CD14-positive monocyte (primary cell): Measurements from ENCODE around the gene PARVB. TPM values are rescaled to one million over a fixed set of nuclear protein-coding genes. Genes with fewer than 3 reads are reported as not detected.

ENCODE experiments used
- DNase-seq, 3 donors: peaks; one replicate each; pipeline ENCODE4 v3.0.0-alpha.2; 2011 to 2022
- H2AFZ ChIP-seq: 2 replicates; pipeline ENCODE4 v1.6.0; 2012; ENCODE audit warnings: mild to moderate bottlenecking, low read depth, low read length, inconsistent platforms; ENCODE audit not compliant: insufficient read depth, poor library complexity, severe bottlenecking
- H3K27ac ChIP-seq, 2 donors: 1 replicate in 1 of 2; 2 replicates in 1 of 2; pipeline ENCODE4 v1.5.1; 2012 to 2013; ENCODE audit warnings: low read length in 2 of 2, control low read depth in 1 of 2, inconsistent platforms in 1 of 2, low read depth in 1 of 2, mild to moderate bottlenecking in 1 of 2
- H3K27me3 ChIP-seq, 2 donors: one replicate each; pipeline versions ENCODE4 v1.6.0 to v1.6.1; 2011 to 2013; ENCODE audit warnings: low read length in 2 of 2; ENCODE audit not compliant: control insufficient read depth in 2 of 2, insufficient read depth in 2 of 2
- H3K36me3 ChIP-seq, 2 donors: replicated peaks in 1 of 2; 1 replicate in 1 of 2; 2 replicates in 1 of 2; pipeline versions ENCODE4 v1.5.1 to v1.6.1; 2012 to 2013; ENCODE audit warnings: low read length in 2 of 2, control low read depth in 1 of 2, inconsistent platforms in 1 of 2, mild to moderate bottlenecking in 1 of 2; ENCODE audit not compliant: insufficient read depth in 2 of 2, control insufficient read depth in 1 of 2
- H3K4me1 ChIP-seq, 2 donors: 1 replicate in 1 of 2; 2 replicates in 1 of 2; pipeline versions ENCODE4 v1.5.1 to v1.6.1; 2012 to 2013; ENCODE audit warnings: low read length in 2 of 2, control low read depth in 1 of 2, inconsistent platforms in 1 of 2, mild to moderate bottlenecking in 1 of 2, moderate library complexity in 1 of 2; ENCODE audit not compliant: insufficient read depth in 2 of 2, control insufficient read depth in 1 of 2
- H3K4me2 ChIP-seq: replicated peaks from 2 replicates; pipeline ENCODE3; 2012; ENCODE audit warnings: low read length, moderate library complexity, mild to moderate bottlenecking; ENCODE audit not compliant: poor library complexity, severe bottlenecking; ENCODE audit errors: extremely low read depth
- H3K4me3 ChIP-seq, 3 experiments: fragments of 200-600 bp in 1 of 3; sonication (generic) in 1 of 3; replicated peaks in 1 of 3; 1 replicate in 2 of 3; 2 replicates in 1 of 3; pipeline ENCODE4 v1.5.1; 2011 to 2013; ENCODE audit warnings: low read length in 3 of 3, mild to moderate bottlenecking in 3 of 3, control low read depth in 2 of 3, low read depth in 2 of 3, inconsistent platforms in 1 of 3, moderate library complexity in 1 of 3
- H3K79me2 ChIP-seq: 2 replicates; pipeline ENCODE4 v1.6.0; 2012; ENCODE audit warnings: mild to moderate bottlenecking, control low read depth, inconsistent platforms, low read length, moderate library complexity; ENCODE audit not compliant: insufficient read depth
- H3K9ac ChIP-seq: 2 replicates; pipeline ENCODE4 v1.6.0; 2017; ENCODE audit warnings: low read length, mild to moderate bottlenecking; ENCODE audit not compliant: insufficient read depth, poor library complexity, severe bottlenecking
- H3K9me3 ChIP-seq, 2 donors: replicated peaks in 1 of 2; 1 replicate in 1 of 2; 2 replicates in 1 of 2; pipeline versions ENCODE4 v1.5.1 to v1.6.1; 2012 to 2013; ENCODE audit warnings: low read length in 2 of 2, control low read depth in 1 of 2; ENCODE audit not compliant: control insufficient read depth in 1 of 2, insufficient read depth in 1 of 2
- H4K20me1 ChIP-seq: 2 replicates; pipeline ENCODE4 v1.6.0; 2012; ENCODE audit warnings: mild to moderate bottlenecking, low read length, control low read depth, moderate library complexity; ENCODE audit not compliant: insufficient read depth
- H3K27ac Mint-ChIP-seq, 7 donors: one replicate each; pipeline ENCODE4 v1.8.0; 2020; ENCODE audit warnings: mild to moderate bottlenecking in 7 of 7, mixed read lengths in 7 of 7, moderate library complexity in 6 of 7, inconsistent platforms in 2 of 7
- H3K27me3 Mint-ChIP-seq, 3 donors: one replicate each; pipeline ENCODE4 v1.8.0; 2021 to 2022; ENCODE audit warnings: low read depth in 3 of 3, mild to moderate bottlenecking in 3 of 3, mixed read lengths in 3 of 3, moderate library complexity in 3 of 3, inconsistent platforms in 1 of 3
- H3K36me3 Mint-ChIP-seq, 2 donors: one replicate each; pipeline ENCODE4 v1.8.0; 2020; ENCODE audit warnings: mixed read lengths in 2 of 2, inconsistent platforms in 1 of 2, mild to moderate bottlenecking in 1 of 2
- H3K4me1 Mint-ChIP-seq: one replicate; pipeline ENCODE4 v1.8.0; 2020; ENCODE audit warnings: mild to moderate bottlenecking, mixed read lengths
- H3K4me3 Mint-ChIP-seq, 2 donors: one replicate each; pipeline ENCODE4 v1.8.0; 2020; ENCODE audit warnings: mild to moderate bottlenecking in 2 of 2, mixed read lengths in 2 of 2, moderate library complexity in 1 of 2
- H3K9me3 Mint-ChIP-seq, 7 donors: one replicate each; pipeline ENCODE4 v1.8.0; 2020 to 2022; ENCODE audit warnings: mixed read lengths in 7 of 7, mild to moderate bottlenecking in 6 of 7, moderate library complexity in 6 of 7, inconsistent platforms in 2 of 7
- CTCF ChIP-seq: fragments of 200-600 bp; IDR thresholded peaks from one replicate; pipeline ENCODE4 v1.8.0; 2022; ENCODE audit warnings: antibody characterized with exemption, mild to moderate bottlenecking
- WGBS: methylation state at CpG from one replicate; pipeline ENCODE4 v1.1.5; 2013; ENCODE audit warnings: missing lambda C conversion rate; ENCODE audit not compliant: insufficient coverage; 5-methylcytosine and 5-hydroxymethylcytosine counted together
- intact Hi-C, 2 donors: fragments of 100-400 bp; cut with micrococcal nuclease; formaldehyde crosslinking; loops; one replicate each; pipeline versions ENCODE4 v1.15.0 to v1.15.1; 2023
- polyA plus RNA-seq, 3 donors: library from polyadenylated mRNA; depleted of rRNA in 1 of 3; unstranded in 2 of 3; stranded (reverse) in 1 of 3; fragments of 300-500 nt in 2 of 3; fragments of >200 nt in 1 of 3; fragmentation: Illumina TruSeq in 2 of 3; gene quantifications; 1 replicate in 2 of 3; 2 replicates in 1 of 3; pipeline ENCODE4 v1.2.3, GENCODE V29; 2012 to 2021

PARVB gene
- polyA plus RNA-seq, 3 donors, result 13.4 to 38.5 (median 17.9) TPM

GRCh38 chr22:44204739-44205515 lies 180.8 kb downstream of the PARVB start:
- Histone ChIP-seq H4K20me1 (peaks cover 75% of the 10 kb centered on the region), H3K9me3 (no peaks in the 10 kb centered on the region), H3K9ac (no peak overlapping the region), H3K4me2 (no peak overlapping the region), H3K4me3 (no peak overlapping the region), H3K27me3 (no peaks in the 10 kb centered on the region), H3K27ac (no peak overlapping the region), H3K36me3 (peaks cover 58 to 66% of the 10 kb centered on the region in 2 donors), H2AFZ (no peak overlapping the region), H3K79me2 (no peaks in the 10 kb centered on the region), H3K4me1 (peaks cover 0 to 4% of the 10 kb centered on the region in 2 donors)
- peaks cover 23% of the 10 kb centered on the region for H3K4me1 Mint-ChIP-seq
- intact Hi-C loops, result no loop called here
- H3K27ac Mint-ChIP-seq, result peak overlapping the region in 3 of 7 donors; percentile 10 to 64 (median 58)
- H3K27me3 Mint-ChIP-seq, result no peaks in the 10 kb centered on the region
- no peak for DNase-seq
- 88% methylated on average over 12 of the region's 16 CpGs for WGBS
- no peak overlapping the region for H3K4me3 Mint-ChIP-seq
- TF ChIP-seq CTCF, result no peak
- H3K36me3 Mint-ChIP-seq, result peaks cover 59 to 62% of the 10 kb centered on the region in 2 donors
- H3K9me3 Mint-ChIP-seq, result peaks cover 0 to 5% (median 0%) of the 10 kb centered on the region in 7 donors

- Mint-ChIP-seq H3K4me3 (no peak overlapping the region), H3K27ac (peak overlapping the region in 2 of 7 donors; percentile 16 to 68), H3K4me1 (peaks cover 24% of the 10 kb centered on the region), H3K36me3 (peaks cover 54 to 57% of the 10 kb centered on the region in 2 donors), H3K9me3 (peaks cover 0 to 5% (median 0%) of the 10 kb centered on the region in 7 donors), H3K27me3 (no peaks in the 10 kb centered on the region)
- H4K20me1 ChIP-seq, result peaks cover 67% of the 10 kb centered on the region
- H3K27me3 ChIP-seq, result no peaks in the 10 kb centered on the region
- DNase-seq, result no peak
- no peak overlapping the region for H3K4me2 ChIP-seq
- no peak overlapping the region for H3K9ac ChIP-seq
- intact Hi-C loops, result no loop called here
- H3K79me2 ChIP-seq, result no peaks in the 10 kb centered on the region
- H3K27ac ChIP-seq, result no peak overlapping the region
- peaks cover 0 to 4% of the 10 kb centered on the region in 2 donors for H3K4me1 ChIP-seq
- H3K36me3 ChIP-seq, result peaks cover 50 to 58% of the 10 kb centered on the region in 2 donors
- TF ChIP-seq CTCF, result no peak
- WGBS, result 92% methylated on average over 15 of the region's 16 CpGs
- H3K9me3 ChIP-seq, result no peaks in the 10 kb centered on the region
- H2AFZ ChIP-seq, result no peak overlapping the region
- H3K4me3 ChIP-seq, result no peak overlapping the region
Observed at GRCh38 chr22:44205516-44206329, 181.6 kb downstream of the PARVB start.
